B cell (primary cell): ENCODE data around the gene GALNT10. TPM values are rescaled to one million over a fixed set of nuclear protein-coding genes. Genes with fewer than 3 reads are reported as not detected.

Experiments
- ATAC-seq: fragments of 200-7000 bp; cut with Tn5 transposase; one replicate; pipeline ENCODE4 v1.10.0; 2021; ENCODE audit warnings: low read depth, mild to moderate bottlenecking, moderate number of reproducible peaks, moderate library complexity
- CTCF ChIA-PET: fragments of 350-600 bp; sonication (Branson Sonifier 250); formaldehyde crosslinking; loops from one replicate; lab custom pipeline; 2021; ENCODE audit warnings: antibody characterized with exemption, inconsistent platforms; lab: Charles Lee
- POLR2A ChIA-PET: fragments of 350-600 bp; sonication (Branson Sonifier 250); formaldehyde crosslinking; loops from one replicate; lab custom pipeline; 2021; ENCODE audit warnings: antibody characterized with exemption; lab: Charles Lee
- DNase-seq: peaks from one replicate; pipeline ENCODE4 v3.0.0; 2013
- H2AFZ ChIP-seq: 2 replicates; pipeline ENCODE4 v1.6.1; 2012; ENCODE audit warnings: mild to moderate bottlenecking, low read depth, low read length; ENCODE audit not compliant: insufficient read depth, poor library complexity, severe bottlenecking
- H3K27ac ChIP-seq, 2 donors: 1 replicate in 1 of 2; 2 replicates in 1 of 2; pipeline ENCODE4 v1.5.1; 2012 to 2013; ENCODE audit warnings: low read length in 2 of 2, mild to moderate bottlenecking in 2 of 2, moderate library complexity in 1 of 2
- H3K27me3 ChIP-seq, 4 experiments: fragments of 200-600 bp in 1 of 4; sonication (generic) in 1 of 4; replicated peaks in 1 of 4; 1 replicate in 2 of 4; 2 replicates in 2 of 4; pipeline versions ENCODE4 v1.6.1 to v1.7.0; 2013 to 2016; ENCODE audit warnings: low read length in 3 of 4, mild to moderate bottlenecking in 2 of 4, mixed read lengths in 1 of 4, moderate library complexity in 1 of 4; ENCODE audit not compliant: insufficient read depth in 4 of 4, control insufficient read depth in 3 of 4; ENCODE audit errors: control extremely low read depth in 1 of 4
- H3K36me3 ChIP-seq, 2 experiments: replicated peaks in 1 of 2; 1 replicate in 1 of 2; 2 replicates in 1 of 2; pipeline versions ENCODE4 v1.6.1 to v1.7.1; 2013; ENCODE audit warnings: low read length in 1 of 2; ENCODE audit not compliant: insufficient read depth in 2 of 2, control insufficient read depth in 1 of 2; ENCODE audit errors: control extremely low read depth in 1 of 2, extremely low read depth in 1 of 2
- H3K4me1 ChIP-seq, 2 donors: fragments of 200-600 bp in 1 of 2; sonication (generic) in 1 of 2; 1 replicate in 1 of 2; 2 replicates in 1 of 2; pipeline versions ENCODE4 v1.5.1 to v1.6.1; 2013 to 2017; ENCODE audit warnings: low read length in 2 of 2; ENCODE audit not compliant: control insufficient read depth in 2 of 2, insufficient read depth in 2 of 2
- H3K4me2 ChIP-seq: replicated peaks from 2 replicates; pipeline ENCODE3; 2012; ENCODE audit warnings: mild to moderate bottlenecking, low read depth, low read length; ENCODE audit not compliant: poor library complexity, severe bottlenecking
- H3K4me3 ChIP-seq, 5 experiments: fragments of 200-600 bp in 1 of 5; sonication (generic) in 1 of 5; 1 replicate in 3 of 5; 2 replicates in 2 of 5; pipeline versions ENCODE4 v1.5.1 to v1.7.0; 2011 to 2016; ENCODE audit warnings: low read length in 4 of 5, mild to moderate bottlenecking in 4 of 5, low read depth in 2 of 5, control low read depth in 1 of 5, moderate library complexity in 1 of 5; ENCODE audit not compliant: insufficient read depth in 1 of 5; ENCODE audit errors: control extremely low read depth in 1 of 5, extremely low read depth in 1 of 5
- H3K79me2 ChIP-seq: fragments of 200-600 bp; sonication (generic); one replicate; pipeline ENCODE4 v1.6.0; 2016; ENCODE audit warnings: low read length; ENCODE audit not compliant: control insufficient read depth, insufficient read depth
- H3K9ac ChIP-seq: fragments of 200-600 bp; sonication (generic); 2 replicates; pipeline ENCODE4 v1.6.1; 2017; ENCODE audit warnings: mild to moderate bottlenecking, low read length, moderate library complexity
- H3K9me3 ChIP-seq, 3 donors: one replicate each; pipeline versions ENCODE4 v1.6.1 to v1.7.1; 2013; ENCODE audit warnings: low read length in 2 of 3; ENCODE audit not compliant: control insufficient read depth in 2 of 3, insufficient read depth in 1 of 3; ENCODE audit errors: control extremely low read depth in 1 of 3
- H4K20me1 ChIP-seq: 2 replicates; pipeline ENCODE4 v1.6.0; 2012; ENCODE audit warnings: mild to moderate bottlenecking, low read length; ENCODE audit not compliant: insufficient read depth, control insufficient read depth, poor library complexity, severe bottlenecking
- H3K27ac Mint-ChIP-seq: one replicate; pipeline ENCODE4 v1.8.0; 2021; ENCODE audit warnings: mixed read lengths
- H3K27me3 Mint-ChIP-seq: one replicate; pipeline ENCODE4 v1.8.0; 2021; ENCODE audit warnings: mixed read lengths
- H3K4me1 Mint-ChIP-seq: one replicate; pipeline ENCODE4 v1.8.0; 2021; ENCODE audit warnings: mixed read lengths
- H3K4me3 Mint-ChIP-seq: one replicate; pipeline ENCODE4 v1.8.0; 2021; ENCODE audit warnings: mixed read lengths
- H3K9me3 Mint-ChIP-seq: one replicate; pipeline ENCODE4 v1.8.0; 2022; ENCODE audit warnings: mixed read lengths; ENCODE audit not compliant: insufficient read depth
- EZH2 ChIP-seq: IDR thresholded peaks from 2 replicates; pipeline ENCODE4 v1.6.1; 2012; ENCODE audit warnings: borderline replicate concordance, low read depth, mild to moderate bottlenecking, moderate library complexity, low read length; ENCODE audit not compliant: insufficient read depth, poor library complexity, severe bottlenecking
- WGBS: methylation state at CpG from one replicate; pipeline ENCODE4 v1.1.5; 2013; ENCODE audit warnings: missing lambda C conversion rate; ENCODE audit not compliant: insufficient coverage; 5-methylcytosine and 5-hydroxymethylcytosine counted together
- intact Hi-C: fragments of 100-400 bp; cut with micrococcal nuclease; formaldehyde crosslinking; loops from one replicate; pipeline ENCODE4 v1.10.0; 2022
- polyA plus RNA-seq: library from polyadenylated mRNA; depleted of rRNA; stranded (reverse); fragments of >200 nt; gene quantifications from 2 replicates; pipeline ENCODE4 v1.2.3, GENCODE V29; 2012
- total RNA-seq, 2 donors: library from RNA; stranded (reverse); fragments of 120-200 nt in 1 of 2; gene quantifications; 1 replicate in 1 of 2; 2 replicates in 1 of 2; pipeline versions ENCODE4 v1.2.3 to v1.2.4, GENCODE V29; 2013 to 2022
- TF ChIP-seq, protein P1 (sequence below): fragments of 200-600 bp; IDR thresholded peaks from one replicate; pipeline ENCODE4 v1.8.0; 2022; ENCODE audit warnings: antibody characterized with exemption, mild to moderate bottlenecking

GALNT10 gene
- total and polyA plus RNA-seq, 2 donors (not counting 1 experiment from before 2014, with no cell fraction given): 27.7 to 42.8 TPM

DNA sequence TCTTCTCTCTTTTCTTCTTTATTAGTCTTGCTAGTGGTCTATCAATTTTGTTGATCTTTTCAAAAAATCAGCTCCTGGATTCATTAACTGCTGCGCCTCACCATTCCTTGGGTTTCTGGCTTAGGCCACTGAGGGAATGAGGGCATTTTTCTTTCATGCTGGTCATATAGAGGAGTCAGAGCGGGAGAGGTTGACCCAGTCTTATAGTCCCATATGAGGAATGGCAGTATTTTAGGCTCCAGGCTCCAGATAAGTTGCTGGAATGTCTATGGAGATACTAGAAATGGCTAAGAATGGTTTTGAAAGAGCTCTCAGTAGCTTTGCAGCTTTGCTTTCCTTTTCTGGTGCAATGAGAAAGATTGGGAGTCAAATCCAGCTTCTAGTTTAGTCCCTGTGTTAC, 58.2 kb downstream of the GALNT10 start:
- ChIA-PET POLR2A (no interaction called here), CTCF (no interaction called here)
- intact Hi-C loops: no loop called here
- Histone ChIP-seq H2AFZ (no peak overlapping the region), H3K36me3 (peaks cover 2 to 4% of the 10 kb centered on the region in 2 experiments), H3K79me2 (peaks cover 56% of the 10 kb centered on the region), H3K9ac (no peak overlapping the region), H3K4me1 (peaks cover 8 to 12% of the 10 kb centered on the region in 2 donors), H3K27ac (no peak overlapping the region), H3K27me3 (no peaks in the 10 kb centered on the region), H4K20me1 (peaks cover 35% of the 10 kb centered on the region), H3K4me2 (no peak overlapping the region), H3K4me3 (no peak overlapping the region), H3K9me3 (peaks cover 0 to 8% (median 4%) of the 10 kb centered on the region in 3 donors)
- Mint-ChIP-seq H3K9me3 (peaks cover 4% of the 10 kb centered on the region), H3K27ac (no peak overlapping the region), H3K27me3 (no peaks in the 10 kb centered on the region), H3K4me3 (no peak overlapping the region), H3K4me1 (peaks cover 20% of the 10 kb centered on the region)
- no peak for DNase-seq
- 100% methylated on average over 2 of the region's 2 CpGs for WGBS
- no peak for ATAC-seq
- TF ChIP-seq EZH2: no peak
- TF ChIP-seq, protein P1, sequence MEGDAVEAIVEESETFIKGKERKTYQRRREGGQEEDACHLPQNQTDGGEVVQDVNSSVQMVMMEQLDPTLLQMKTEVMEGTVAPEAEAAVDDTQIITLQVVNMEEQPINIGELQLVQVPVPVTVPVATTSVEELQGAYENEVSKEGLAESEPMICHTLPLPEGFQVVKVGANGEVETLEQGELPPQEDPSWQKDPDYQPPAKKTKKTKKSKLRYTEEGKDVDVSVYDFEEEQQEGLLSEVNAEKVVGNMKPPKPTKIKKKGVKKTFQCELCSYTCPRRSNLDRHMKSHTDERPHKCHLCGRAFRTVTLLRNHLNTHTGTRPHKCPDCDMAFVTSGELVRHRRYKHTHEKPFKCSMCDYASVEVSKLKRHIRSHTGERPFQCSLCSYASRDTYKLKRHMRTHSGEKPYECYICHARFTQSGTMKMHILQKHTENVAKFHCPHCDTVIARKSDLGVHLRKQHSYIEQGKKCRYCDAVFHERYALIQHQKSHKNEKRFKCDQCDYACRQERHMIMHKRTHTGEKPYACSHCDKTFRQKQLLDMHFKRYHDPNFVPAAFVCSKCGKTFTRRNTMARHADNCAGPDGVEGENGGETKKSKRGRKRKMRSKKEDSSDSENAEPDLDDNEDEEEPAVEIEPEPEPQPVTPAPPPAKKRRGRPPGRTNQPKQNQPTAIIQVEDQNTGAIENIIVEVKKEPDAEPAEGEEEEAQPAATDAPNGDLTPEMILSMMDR: no peak

DNA sequence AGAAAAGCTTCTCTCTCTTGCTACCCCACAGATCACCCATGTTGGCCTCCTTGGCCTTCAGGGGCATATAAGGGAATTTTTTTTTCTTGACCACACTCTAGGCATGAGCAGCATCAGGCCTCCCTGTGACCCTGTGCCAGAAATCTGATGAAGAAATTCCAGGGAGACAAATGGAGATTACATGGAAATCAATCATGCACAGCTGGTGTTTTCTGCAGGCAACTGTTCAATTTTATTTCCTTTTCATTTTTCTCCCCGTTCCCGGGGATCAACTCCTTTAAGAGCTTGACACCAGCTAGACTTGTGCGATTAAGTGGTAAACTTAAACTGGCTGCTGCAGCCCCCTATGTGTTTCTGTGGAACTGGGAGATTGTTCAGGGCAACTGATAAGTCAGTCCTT, 59.3 kb downstream of the GALNT10 start:
- no peak overlapping the region for H3K4me2 ChIP-seq
- ChIA-PET CTCF (interaction anchor here (0.8 kb wide), 1 partner anchor 179 kb away, joined by 3 read pairs; no protein-coding TSS in a partner anchor), POLR2A (no interaction called here)
- peaks cover 0 to 4% of the 10 kb centered on the region in 2 donors for H3K4me1 ChIP-seq
- no peak overlapping the region for H3K9ac ChIP-seq
- H3K79me2 ChIP-seq: peaks cover 55% of the 10 kb centered on the region
- no peak overlapping the region for H3K4me3 ChIP-seq
- DNase-seq (no peak), ATAC-seq (no peak)
- H3K27ac ChIP-seq: no peak overlapping the region
- Mint-ChIP-seq H3K27ac (no peak overlapping the region), H3K4me3 (no peak overlapping the region), H3K4me1 (peaks cover 16% of the 10 kb centered on the region), H3K27me3 (no peaks in the 10 kb centered on the region), H3K9me3 (peaks cover 4% of the 10 kb centered on the region)
- no peak for TF ChIP-seq EZH2
- TF ChIP-seq, protein P1: no peak
- peaks cover 32% of the 10 kb centered on the region for H4K20me1 ChIP-seq
- no peaks in the 10 kb centered on the region for H3K27me3 ChIP-seq
- no peak overlapping the region for H2AFZ ChIP-seq
- peaks cover 2 to 4% of the 10 kb centered on the region in 2 experiments for H3K36me3 ChIP-seq
- 94% methylated on average over 3 of the region's 3 CpGs for WGBS
- peaks cover 0 to 3% (median 0%) of the 10 kb centered on the region in 3 donors for H3K9me3 ChIP-seq
- intact Hi-C loops: no loop called here
